ENCODE data around the gene UCP2.

- no peak for TF ChIP-seq CTCF (IDR thresholded peaks at IDR 0.05)
- no peak for TF ChIP-seq POLR2A (IDR thresholded peaks at IDR 0.05)
- TF ChIP-seq POLR2AphosphoS5 (IDR thresholded peaks at IDR 0.05; ENCODE audit: insufficient read depth in 1 of 2, low read depth in 1 of 2) = no peak
Measured at GRCh38 chr11:73969091-73969490, 13.6 kb downstream of the UCP2 start.
